Fibroblast of lung (primary cell): ENCODE data around the gene KHSRP. TPM values are rescaled to one million over a fixed set of nuclear protein-coding genes. Genes with fewer than 3 reads are reported as not detected.

Experiments used
- DNase-seq, 2 donors: peaks; one replicate each; pipeline versions ENCODE4 v3.0.0 to v3.0.0-alpha.2; 2010; ENCODE audit warnings: low read depth in 2 of 2
- H2AFZ ChIP-seq: 2 replicates; pipeline ENCODE4 v1.5.1; 2012; ENCODE audit warnings: low read length, control low read depth, inconsistent platforms
- H3K27ac ChIP-seq: 2 replicates; pipeline ENCODE4 v1.5.1; 2011; ENCODE audit warnings: low read length, control low read depth; ENCODE audit not compliant: insufficient read depth
- H3K27me3 ChIP-seq: 2 replicates; pipeline ENCODE4 v1.5.1; 2011; ENCODE audit warnings: mild to moderate bottlenecking, low read length; ENCODE audit not compliant: control insufficient read depth, insufficient read depth
- H3K36me3 ChIP-seq: 2 replicates; pipeline ENCODE4 v1.5.1; 2011; ENCODE audit warnings: low read length; ENCODE audit not compliant: control insufficient read depth, insufficient read depth
- H3K4me1 ChIP-seq: 2 replicates; pipeline ENCODE4 v1.5.1; 2011; ENCODE audit warnings: low read length; ENCODE audit not compliant: control insufficient read depth, insufficient read depth; ENCODE audit errors: extremely low read depth
- H3K4me2 ChIP-seq: 2 replicates; pipeline ENCODE4 v1.5.1; 2011; ENCODE audit warnings: low read length, control low read depth; ENCODE audit not compliant: insufficient read depth; ENCODE audit errors: extremely low read depth
- H3K4me3 ChIP-seq, 4 experiments: fragments of 200-600 bp in 1 of 4; sonication (generic) in 1 of 4; replicated peaks in 1 of 4; 2 replicates each; pipeline ENCODE4 v1.5.1; 2011 to 2016; ENCODE audit warnings: low read length in 4 of 4, low read depth in 3 of 4, mild to moderate bottlenecking in 3 of 4, control low read depth in 2 of 4, inconsistent platforms in 1 of 4, mixed read lengths in 1 of 4; ENCODE audit not compliant: insufficient read depth in 1 of 4; ENCODE audit errors: control extremely low read depth in 1 of 4
- H3K79me2 ChIP-seq: 2 replicates; pipeline ENCODE4 v1.5.1; 2012; ENCODE audit warnings: mild to moderate bottlenecking, low read length, inconsistent platforms; ENCODE audit not compliant: control insufficient read depth, insufficient read depth
- H3K9ac ChIP-seq: 2 replicates; pipeline ENCODE4 v1.5.1; 2011; ENCODE audit warnings: mild to moderate bottlenecking, low read length, control low read depth; ENCODE audit not compliant: insufficient read depth
- H3K9me3 ChIP-seq: 2 replicates; pipeline ENCODE4 v1.5.1; 2012; ENCODE audit warnings: low read depth, low read length; ENCODE audit not compliant: control insufficient read depth, insufficient read depth
- H4K20me1 ChIP-seq: 2 replicates; pipeline ENCODE4 v1.5.1; 2011; ENCODE audit warnings: low read length; ENCODE audit not compliant: control insufficient read depth, insufficient read depth; ENCODE audit errors: extremely low read depth
- CTCF ChIP-seq, 2 donors: IDR thresholded peaks in 1 of 2; conservative IDR thresholded peaks in 1 of 2; 1 replicate in 1 of 2; 2 replicates in 1 of 2; pipeline ENCODE4 v1.5.1; 2011 to 2012; ENCODE audit warnings: low read length in 2 of 2, control low read depth in 1 of 2, inconsistent platforms in 1 of 2, low read depth in 1 of 2, mild to moderate bottlenecking in 1 of 2
- EZH2 ChIP-seq: IDR thresholded peaks from 2 replicates; pipeline ENCODE4 v1.5.1; 2012; ENCODE audit warnings: low read length, control low read depth, mild to moderate bottlenecking; ENCODE audit errors: missing control alignments
- polyA plus RNA-seq, 2 donors: library from polyadenylated mRNA; depleted of rRNA in 1 of 2; stranded (reverse) in 1 of 2; unstranded in 1 of 2; fragments of >200 nt; gene quantifications; 2 replicates each; pipeline ENCODE4 v1.2.1, GENCODE V29; 2011 to 2012; ENCODE audit warnings: missing spikeins in 1 of 2
- total RNA-seq: library from RNA; depleted of rRNA; stranded (reverse); fragments of >200 nt; gene quantifications from 2 replicates; pipeline ENCODE4 v1.2.1, GENCODE V29; 2014

KHSRP gene
- total and polyA plus RNA-seq, 2 donors (not counting 1 experiment from before 2014, with no cell fraction given): 66.0 to 93.5 TPM

- Histone ChIP-seq H4K20me1 (no peaks in the 10 kb centered on the region), H2AFZ (no peak overlapping the region), H3K36me3 (peaks cover 13% of the 10 kb centered on the region), H3K9me3 (no peaks in the 10 kb centered on the region), H3K9ac (no peak overlapping the region), H3K4me3 (no peak overlapping the region), H3K79me2 (no peaks in the 10 kb centered on the region), H3K4me1 (peaks cover 5% of the 10 kb centered on the region), H3K27ac (no peak overlapping the region), H3K4me2 (no peak overlapping the region), H3K27me3 (no peaks in the 10 kb centered on the region)
- DNase-seq: no peak
- no peak for TF ChIP-seq CTCF (conservative IDR thresholded peaks at IDR 0.05 in 1 of 2, IDR thresholded peaks at IDR 0.05 in 1 of 2; ENCODE audit: low read depth in 1 of 2, low read length in 2 of 2)
- TF ChIP-seq EZH2: no peak
These were observed 48.0 kb downstream of the KHSRP start for GRCh38 chr19:6376512-6377190.

GRCh38 chr19:6375411-6376010, 49.1 kb downstream of the KHSRP start, which contains the start of gene PSPN:
PSPN (minus strand) TSS chr19:6375933; CDS start chr19:6375849, 84 bp downstream.
- peaks cover 9% of the 10 kb centered on the region for H3K36me3 ChIP-seq
- H3K27ac ChIP-seq: no peak within 1 kb of the TSS
- no peaks in the 10 kb centered on the region for H4K20me1 ChIP-seq
- H3K79me2 ChIP-seq: no peaks in the 10 kb centered on the region
- H3K9me3 ChIP-seq: no peaks in the 10 kb centered on the region
- DNase-seq: no peak
- no peak within 1 kb of the TSS for H3K4me3 ChIP-seq
- H3K4me1 ChIP-seq: peaks cover 5% of the 10 kb centered on the region
- no peak within 1 kb of the TSS for H3K4me2 ChIP-seq
- TF ChIP-seq CTCF (conservative IDR thresholded peaks at IDR 0.05 in 1 of 2, IDR thresholded peaks at IDR 0.05 in 1 of 2; ENCODE audit: low read depth in 1 of 2, low read length in 2 of 2) (no peak), EZH2 (no peak)
- no peak within 1 kb of the TSS for H2AFZ ChIP-seq
- H3K9ac ChIP-seq: no peak within 1 kb of the TSS
- H3K27me3 ChIP-seq: no peaks in the 10 kb centered on the region

- no peak overlapping the region for H2AFZ ChIP-seq
- H3K9ac ChIP-seq: no peak overlapping the region
- no peaks in the 10 kb centered on the region for H4K20me1 ChIP-seq
- peaks cover 2% of the 10 kb centered on the region for H3K36me3 ChIP-seq
- no peak overlapping the region for H3K4me3 ChIP-seq
- DNase-seq: no peak
- H3K79me2 ChIP-seq: no peaks in the 10 kb centered on the region
- TF ChIP-seq CTCF (conservative IDR thresholded peaks at IDR 0.05 in 1 of 2, IDR thresholded peaks at IDR 0.05 in 1 of 2; ENCODE audit: low read depth in 1 of 2, low read length in 2 of 2) (no peak), EZH2 (no peak)
- no peak overlapping the region for H3K27ac ChIP-seq
- no peak overlapping the region for H3K4me2 ChIP-seq
- H3K27me3 ChIP-seq: no peaks in the 10 kb centered on the region
- H3K4me1 ChIP-seq: peaks cover 5% of the 10 kb centered on the region
- H3K9me3 ChIP-seq: no peaks in the 10 kb centered on the region
These were observed 49.8 kb downstream of the KHSRP start for GRCh38 chr19:6374711-6375410.
